ENCODE data around the gene EMP1.
"Not testable (repeated sequence)": the region's sequence is repeated elsewhere in the genome, so short reads cannot be mapped to it uniquely, and the experiment has no call there.

Gene EMP1

GRCh38 chr12:13259625-13260024 lies 63.1 kb downstream of the EMP1 start:
- FAIRE-seq: not testable (repeated sequence)

- FAIRE-seq: not testable (repeated sequence)
These were observed 71.3 kb downstream of the EMP1 start for GRCh38 chr12:13267826-13268225.

GRCh38 chr12:13268581-13268980 lies 72.1 kb downstream of the EMP1 start:
- FAIRE-seq: no peak

All from TTC549 (cell line).